T-helper 17 cell (primary cell): ENCODE measurements around the gene OR8D1. TPM values are rescaled to one million over a fixed set of nuclear protein-coding genes. Genes with fewer than 3 reads are reported as not detected.
"Not testable (repeated sequence)": the region's sequence is repeated elsewhere in the genome, so short reads cannot be mapped to it uniquely, and the experiment has no call there.

ENCODE experiments used
- ATAC-seq: fragments of 150-1000 bp; cut with Tn5 transposase; 2 replicates; pipeline ENCODE4 v1.10.0; 2021; ENCODE audit warnings: mild to moderate bottlenecking, moderate library complexity
- DNase-seq, 3 donors: peaks; one replicate each; pipeline versions ENCODE4 v3.0.0 to v3.0.0-alpha.2; 2020 to 2021
- H3K9me3 ChIP-seq: one replicate; pipeline ENCODE4 v1.7.0; 2013; ENCODE audit warnings: low read length, mild to moderate bottlenecking; ENCODE audit not compliant: control insufficient read depth, poor library complexity, severe bottlenecking
- H3K27ac Mint-ChIP-seq: one replicate; pipeline ENCODE4 v1.8.0; 2022; ENCODE audit warnings: mild to moderate bottlenecking, moderate library complexity, mixed read lengths
- H3K27me3 Mint-ChIP-seq: one replicate; pipeline ENCODE4 v1.8.0; 2022; ENCODE audit warnings: mixed read lengths
- H3K36me3 Mint-ChIP-seq: one replicate; pipeline ENCODE4 v1.8.0; 2022; ENCODE audit warnings: low read depth, mixed read lengths
- H3K4me1 Mint-ChIP-seq: one replicate; pipeline ENCODE4 v1.8.0; 2022; ENCODE audit warnings: mild to moderate bottlenecking, mixed read lengths
- H3K4me3 Mint-ChIP-seq: one replicate; pipeline ENCODE4 v1.8.0; 2022; ENCODE audit warnings: mild to moderate bottlenecking, moderate library complexity, mixed read lengths
- total RNA-seq, 4 donors: library from RNA in 2 of 4; stranded (reverse) in 2 of 4; gene quantifications; one replicate each; pipeline ENCODE4 v1.2.3 and lab custom pipeline; 2022 to 2026

The OR8D1 gene
- total RNA-seq, 2 donors from 2014 or later: not detected

GRCh38 chr11:124274000-124274399, 39.7 kb downstream of the OR8D1 start:
- H3K36me3 Mint-ChIP-seq: no peaks in the 10 kb centered on the region
- H3K27ac Mint-ChIP-seq: no peak overlapping the region

GRCh38 chr11:124270886-124271285, 42.9 kb downstream of the OR8D1 start:
- H3K4me3 Mint-ChIP-seq, H3K36me3 Mint-ChIP-seq, ATAC-seq: not testable (repeated sequence)

More at GRCh38 chr11:124274000-124274399, 39.7 kb downstream of the OR8D1 start:
- Mint-ChIP-seq H3K27me3 (peaks cover 4% of the 10 kb centered on the region), H3K4me3 (no peak overlapping the region), H3K4me1 (no peaks in the 10 kb centered on the region)
- H3K9me3 ChIP-seq: peaks cover 3% of the 10 kb centered on the region
- no peak for ATAC-seq
- DNase-seq: no peak

GRCh38 chr11:124265041-124265440, 48.7 kb downstream of the OR8D1 start:
- not testable (repeated sequence) for H3K4me3 Mint-ChIP-seq, H3K27ac Mint-ChIP-seq, H3K4me1 Mint-ChIP-seq, H3K36me3 Mint-ChIP-seq, H3K9me3 ChIP-seq, H3K27me3 Mint-ChIP-seq, ATAC-seq, DNase-seq

More at GRCh38 chr11:124270886-124271285, 42.9 kb downstream of the OR8D1 start:
- not testable (repeated sequence) for DNase-seq, H3K4me1 Mint-ChIP-seq, H3K27ac Mint-ChIP-seq, H3K9me3 ChIP-seq, H3K27me3 Mint-ChIP-seq

GRCh38 chr11:124256076-124256475, 57.7 kb downstream of the OR8D1 start, which contains the start of gene OR8G5:
OR8G5 (plus strand) TSS chr11:124256376; CDS start chr11:124264932, 8,556 bp downstream.
- no peak for ATAC-seq
- Mint-ChIP-seq H3K27ac (no peak within 1 kb of the TSS), H3K27me3 (peaks cover 6% of the 10 kb centered on the region), H3K36me3 (no peaks in the 10 kb centered on the region), H3K4me3 (no peak within 1 kb of the TSS), H3K4me1 (no peaks in the 10 kb centered on the region)
- no peak for DNase-seq
- H3K9me3 ChIP-seq: no peaks in the 10 kb centered on the region

Other genes with a start within 250 kb of the OR8D1 start
- gene VWA5A, start 198.5 kb downstream of the OR8D1 start, total RNA-seq: 1 to 10 TPM; 4.7 to 5.4 TPM
- not detected for gene OR10D3, start 130.6 kb downstream of the OR8D1 start, total RNA-seq
- not detected for gene OR8G1, start 72.9 kb downstream of the OR8D1 start, total RNA-seq
- gene OR8G5, start 57.6 kb downstream of the OR8D1 start, total RNA-seq: not detected
- gene OR8D2, start 6.2 kb upstream of the OR8D1 start, total RNA-seq: not detected
- not detected for gene OR8B2, start 70.5 kb upstream of the OR8D1 start, total RNA-seq
- not detected for gene OR8B3, start 85.1 kb upstream of the OR8D1 start, total RNA-seq
- gene OR8B4, start 110.9 kb upstream of the OR8D1 start, total RNA-seq: not detected
- not detected for gene OR8B8, start 131.7 kb upstream of the OR8D1 start, total RNA-seq
- not detected for gene OR8B12, start 229.7 kb upstream of the OR8D1 start, total RNA-seq